Dedifferentiated amniotic fluid mesenchymal stem cell (primary cell): ENCODE data around the gene SMIM32.

Experiments used
- DNase-seq: peaks from one replicate; pipeline ENCODE4 v3.0.0-alpha.2; 2016; ENCODE audit errors: extremely low spot score

The SMIM32 gene

DNA sequence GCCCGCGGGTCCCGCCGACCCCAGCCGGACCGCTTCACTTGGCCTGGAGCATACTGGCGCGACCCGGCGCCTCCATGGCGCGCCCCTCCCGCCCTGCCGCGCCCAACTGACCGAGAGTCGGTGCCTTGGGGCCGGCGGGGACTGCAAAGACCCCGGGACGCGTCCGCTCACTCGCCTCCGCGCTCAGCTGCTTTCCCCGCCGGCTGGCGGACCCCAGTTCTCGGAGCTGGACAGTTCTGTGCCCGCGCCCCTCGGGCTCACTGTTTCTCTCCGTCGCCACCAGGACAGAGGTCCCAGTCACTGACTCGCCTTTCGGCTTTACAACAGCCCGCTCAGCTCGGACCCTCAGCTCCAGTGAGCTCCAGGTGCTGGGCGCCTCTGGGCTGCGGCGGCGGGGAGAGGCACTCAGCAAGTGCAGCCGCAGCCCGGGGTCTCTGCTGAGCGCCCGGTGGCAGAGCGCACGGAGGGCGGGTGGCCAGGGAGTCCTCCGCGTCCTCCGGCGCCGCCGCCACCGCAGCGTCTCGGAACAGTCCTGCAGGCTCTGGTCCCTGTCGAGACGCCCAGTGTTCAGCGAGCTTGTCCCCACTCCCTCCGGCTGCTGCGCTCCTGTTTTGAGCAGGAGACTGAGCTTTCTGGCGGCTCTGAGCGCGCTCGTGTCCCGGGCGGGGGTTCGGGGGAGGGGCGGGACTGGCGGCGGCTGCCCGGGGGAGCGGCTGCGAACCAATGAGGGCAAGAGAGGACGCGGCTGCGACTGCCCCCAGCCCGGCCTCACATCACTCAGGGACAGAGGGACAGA lies at the start of gene SMIM32:
Gene SMIM32 (minus strand): TSS at position 637 of the 796 bp plus-strand sequence. CDS start 638 bp downstream, outside the sequence.
- DNase-seq, result no peak

DNA sequence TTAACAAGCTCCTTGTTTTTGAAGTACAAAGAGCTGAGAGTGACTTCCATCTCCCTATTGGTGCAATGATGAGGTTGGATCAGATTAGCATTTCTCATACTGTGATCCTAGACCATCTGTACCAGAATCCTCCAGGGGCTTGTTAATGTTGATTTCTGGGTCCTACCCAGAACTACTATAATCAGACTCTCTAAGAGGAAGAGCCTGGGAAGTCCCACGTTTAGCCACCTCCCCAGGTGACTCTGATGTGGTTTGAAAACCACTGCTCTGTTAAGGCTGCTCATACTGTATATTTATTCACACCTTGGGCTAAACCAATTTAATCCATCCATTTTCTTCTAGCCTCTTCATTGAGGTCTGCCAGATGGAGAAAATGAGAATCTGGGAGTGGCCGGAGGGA lies 49.6 kb upstream of the SMIM32 start:
- DNase-seq, result no peak

DNA sequence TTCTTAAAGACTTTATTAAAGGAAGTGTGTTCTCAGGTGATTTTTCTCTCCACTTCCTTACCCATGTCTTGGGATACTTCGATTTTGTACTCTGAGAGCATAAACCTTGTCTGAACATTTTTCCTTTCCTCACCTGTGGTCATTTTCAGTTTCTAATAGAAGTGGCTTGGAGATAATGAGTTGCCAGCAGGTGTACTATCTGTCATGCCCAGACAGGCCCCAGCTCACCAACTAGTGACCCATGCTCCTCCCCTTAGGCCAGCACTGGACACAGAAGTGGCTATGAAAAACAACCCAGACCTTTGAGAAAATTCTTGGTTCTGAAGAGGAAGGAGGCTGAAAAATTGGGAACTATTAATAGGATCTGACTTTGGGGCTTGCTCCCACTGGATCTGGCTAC lies 49.2 kb upstream of the SMIM32 start:
- DNase-seq, result no peak

DNA sequence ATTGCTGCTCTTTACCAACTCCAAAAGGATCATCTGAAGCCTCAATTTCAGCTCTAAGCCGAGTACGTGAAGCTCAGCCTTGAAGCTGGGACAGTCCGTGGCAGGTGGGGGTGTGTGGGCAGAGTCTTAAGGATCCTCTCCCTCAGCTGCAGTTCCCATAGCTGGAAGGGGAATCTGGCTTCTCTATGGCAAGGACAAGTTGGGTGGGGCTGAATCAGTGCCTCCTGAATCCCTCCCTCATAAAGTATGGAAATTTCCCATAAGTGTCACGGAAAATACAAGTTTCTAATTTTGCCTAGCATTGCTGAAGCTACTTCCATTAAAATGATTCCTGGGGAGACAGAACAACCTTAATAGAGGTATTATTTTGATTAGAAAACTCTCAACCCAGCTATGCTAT lies 47.9 kb upstream of the SMIM32 start:
- no peak for DNase-seq

DNA sequence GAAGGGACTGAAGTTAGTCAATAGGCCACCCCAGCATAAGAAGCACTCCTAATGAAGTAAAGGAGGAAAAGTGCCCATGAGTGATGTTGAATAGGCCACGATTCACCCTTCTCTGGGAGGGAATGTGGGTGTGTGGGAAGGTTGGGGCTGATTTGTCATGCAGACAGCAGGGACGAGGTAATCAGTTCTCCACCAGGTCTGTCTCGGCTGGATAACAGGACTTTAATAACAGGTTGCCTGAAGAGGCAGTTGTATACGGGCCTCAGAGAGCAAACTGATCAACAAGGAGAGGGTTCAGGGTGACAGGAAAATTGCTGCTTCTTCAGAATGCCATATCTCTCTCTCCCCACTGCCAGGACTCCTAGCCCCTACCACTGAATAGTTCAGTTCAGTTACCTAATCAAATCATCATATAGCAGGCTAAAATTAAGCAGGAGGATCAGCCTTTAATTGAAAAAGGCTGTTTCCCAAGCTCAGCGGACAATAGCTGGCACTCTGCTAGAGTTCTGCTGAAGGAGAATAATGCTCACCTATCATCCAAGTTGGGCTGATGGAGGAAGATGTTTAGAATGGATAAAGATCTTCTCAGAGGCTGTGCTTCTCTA lies 43.6 kb upstream of the SMIM32 start:
- no peak for DNase-seq

DNA sequence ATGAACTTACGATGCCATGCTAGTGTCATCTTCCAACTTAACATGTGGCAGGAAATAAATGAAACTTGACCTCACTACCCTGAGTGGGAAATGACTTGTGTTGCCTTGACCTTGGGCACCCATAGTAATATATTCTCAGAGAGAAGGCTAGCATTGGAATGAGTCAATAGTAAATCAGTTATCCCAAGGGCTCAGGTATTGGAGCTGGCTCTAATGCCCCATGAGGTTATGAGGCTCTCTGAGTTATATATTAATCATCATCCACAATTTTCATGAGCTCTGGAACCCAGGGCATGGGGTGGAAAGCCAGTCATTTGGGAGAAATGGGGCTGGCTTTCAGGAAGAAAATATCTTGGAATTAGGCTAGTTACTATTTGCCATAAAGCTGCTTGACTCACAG lies 42.4 kb upstream of the SMIM32 start:
- DNase-seq, result no peak

- DNase-seq, result no peak
Measured at GRCh38 chr5:136232316-136232715, 39.4 kb upstream of the SMIM32 start.

DNA sequence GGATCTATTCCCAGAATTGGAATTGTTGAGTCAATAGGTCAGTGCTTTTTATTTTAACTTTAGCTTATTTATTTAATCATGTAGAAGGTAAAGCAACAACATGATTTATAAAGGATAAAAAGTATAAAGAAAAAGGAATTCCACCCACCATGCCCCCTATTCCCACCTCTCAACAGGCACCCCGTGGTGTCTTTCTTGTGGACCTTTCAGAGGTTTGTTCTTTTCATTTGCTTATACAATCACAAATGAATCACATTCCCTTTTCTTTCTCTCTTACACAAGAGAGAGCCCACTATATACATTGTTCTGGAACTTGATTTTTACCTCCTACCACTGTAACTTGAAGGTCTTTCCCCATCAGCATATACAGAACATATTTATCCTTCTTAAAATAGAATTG lies 37.2 kb upstream of the SMIM32 start:
- DNase-seq, result no peak

DNA sequence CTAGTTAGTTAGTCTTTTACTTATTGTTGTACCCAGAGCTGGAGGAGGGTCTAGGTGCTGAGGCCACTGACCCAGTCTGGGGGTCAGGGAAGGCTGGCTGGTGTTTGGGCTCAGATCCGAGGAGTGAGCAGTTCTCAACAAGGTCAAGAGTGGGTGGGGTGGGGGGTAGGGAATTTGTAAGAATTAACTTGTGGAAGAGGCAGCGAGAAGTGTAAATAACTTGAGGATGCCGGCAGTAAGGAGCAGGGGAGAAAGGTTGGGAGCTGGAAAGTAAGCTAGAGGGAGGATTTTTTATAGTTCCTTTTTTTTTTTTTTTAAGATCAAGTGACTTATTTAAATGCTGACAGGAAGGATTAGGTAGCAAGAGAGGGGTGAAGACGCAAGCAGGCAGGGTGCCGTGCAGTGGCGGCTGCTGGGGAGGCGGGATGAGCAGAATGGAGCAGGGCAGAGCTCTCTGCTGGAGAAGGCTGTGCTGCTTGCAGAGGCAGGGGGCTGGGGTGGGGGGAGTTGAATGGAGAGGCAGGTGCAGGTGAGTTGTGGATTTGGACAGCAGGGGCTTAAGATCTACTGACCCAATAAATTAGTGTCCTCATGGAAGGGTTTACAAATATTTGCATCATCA lies 35.3 kb upstream of the SMIM32 start:
- DNase-seq, result no peak

- DNase-seq, result no peak
Measured at GRCh38 chr5:136226401-136226800, 33.4 kb upstream of the SMIM32 start.

GRCh38 chr5:136225796-136226195 lies 32.8 kb upstream of the SMIM32 start:
- DNase-seq, result no peak

GRCh38 chr5:136222580-136223235 lies 29.7 kb upstream of the SMIM32 start:
- DNase-seq, result no peak

- DNase-seq, result no peak
Measured at GRCh38 chr5:136221340-136221739, 28.4 kb upstream of the SMIM32 start.

DNA sequence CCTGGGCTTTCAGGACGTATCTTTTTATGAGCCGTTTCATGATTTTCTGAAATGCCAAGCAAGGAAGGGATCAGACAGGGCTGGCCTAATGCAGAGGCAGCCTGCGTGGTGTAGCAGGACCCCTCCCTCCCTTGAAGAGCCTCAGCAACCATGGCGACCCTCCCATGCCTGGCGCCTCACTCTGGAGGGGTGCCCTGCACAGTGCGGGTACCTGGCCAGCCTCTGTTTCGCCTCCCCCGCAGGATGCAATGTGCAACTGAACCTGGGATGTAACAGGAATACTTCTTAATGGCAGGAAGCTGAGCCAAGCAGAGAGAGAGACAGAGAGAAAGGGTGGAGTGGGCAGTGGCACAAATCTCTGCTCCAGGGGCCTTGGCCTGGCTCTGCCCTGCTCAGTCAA lies 23.3 kb upstream of the SMIM32 start:
- no peak for DNase-seq

GRCh38 chr5:136215812-136216211 lies 22.9 kb upstream of the SMIM32 start:
- no peak for DNase-seq

DNA sequence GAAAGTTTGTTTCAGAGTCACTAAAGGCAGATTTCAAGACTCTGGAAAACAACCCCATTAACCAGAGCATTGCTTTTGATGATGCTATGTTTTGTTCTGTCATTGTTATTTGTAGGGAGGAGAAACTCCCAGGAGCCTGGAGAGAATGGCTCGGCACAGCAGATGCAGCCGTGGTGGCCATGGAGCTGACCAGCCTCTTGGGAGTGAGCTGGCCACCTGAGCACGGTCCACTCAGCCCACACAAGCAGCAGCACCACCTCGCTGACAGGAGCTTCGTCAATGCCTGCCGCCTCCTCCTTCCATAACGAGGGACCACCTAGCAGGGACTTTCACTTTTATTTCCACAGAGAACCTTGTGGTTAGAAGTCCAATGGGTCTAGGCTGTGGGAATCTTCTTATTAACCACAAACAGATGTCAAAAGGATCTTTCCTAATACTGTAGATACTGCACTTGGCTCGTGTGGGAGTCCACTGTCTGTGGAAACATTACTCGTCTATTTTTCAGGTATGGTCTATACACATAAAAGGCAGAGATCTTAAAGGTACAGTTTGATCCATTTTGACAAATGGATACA lies 21.0 kb upstream of the SMIM32 start:
- DNase-seq, result no peak

- peak; percentile 19 for DNase-seq
Measured at GRCh38 chr5:136212252-136212721, 19.3 kb upstream of the SMIM32 start.

DNA sequence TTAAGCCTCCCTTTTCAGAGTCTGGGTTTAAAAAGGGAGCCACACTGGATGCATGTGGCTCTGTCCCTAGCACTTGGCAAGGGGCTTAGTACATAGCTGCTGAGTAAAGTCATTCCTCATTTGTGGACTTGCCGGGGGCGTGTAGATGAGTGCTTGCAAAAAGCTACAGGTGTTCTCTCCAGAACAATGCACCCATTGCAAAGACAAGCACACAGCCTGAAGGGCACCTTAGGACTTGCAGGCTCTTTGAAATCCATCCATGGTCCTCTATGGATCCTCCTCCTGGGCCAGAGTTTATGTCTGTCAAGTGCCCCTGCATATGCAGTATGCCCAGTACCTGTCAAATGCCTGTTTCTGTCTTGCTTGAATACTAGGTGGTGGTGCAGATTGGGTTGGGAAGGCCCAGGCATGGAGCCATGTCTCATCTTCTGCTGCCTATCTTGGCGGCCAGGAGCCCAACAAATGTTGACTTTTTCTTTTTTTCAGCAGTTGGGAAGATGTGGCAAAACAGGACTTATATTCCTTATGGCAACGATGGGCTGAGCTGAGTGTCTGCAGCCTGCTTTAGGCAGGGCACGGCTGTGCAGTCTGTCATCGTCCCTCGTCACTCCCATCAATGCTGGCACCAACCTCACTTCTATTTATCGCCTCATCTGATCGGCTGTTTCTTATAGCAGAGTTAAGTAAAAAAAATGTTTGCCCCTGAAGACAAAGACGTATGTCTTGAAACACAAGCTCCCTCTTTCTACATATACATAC lies 18.5 kb upstream of the SMIM32 start:
- DNase-seq, result no peak

GRCh38 chr5:136210259-136210658 lies 17.3 kb upstream of the SMIM32 start:
- DNase-seq, result no peak

DNA sequence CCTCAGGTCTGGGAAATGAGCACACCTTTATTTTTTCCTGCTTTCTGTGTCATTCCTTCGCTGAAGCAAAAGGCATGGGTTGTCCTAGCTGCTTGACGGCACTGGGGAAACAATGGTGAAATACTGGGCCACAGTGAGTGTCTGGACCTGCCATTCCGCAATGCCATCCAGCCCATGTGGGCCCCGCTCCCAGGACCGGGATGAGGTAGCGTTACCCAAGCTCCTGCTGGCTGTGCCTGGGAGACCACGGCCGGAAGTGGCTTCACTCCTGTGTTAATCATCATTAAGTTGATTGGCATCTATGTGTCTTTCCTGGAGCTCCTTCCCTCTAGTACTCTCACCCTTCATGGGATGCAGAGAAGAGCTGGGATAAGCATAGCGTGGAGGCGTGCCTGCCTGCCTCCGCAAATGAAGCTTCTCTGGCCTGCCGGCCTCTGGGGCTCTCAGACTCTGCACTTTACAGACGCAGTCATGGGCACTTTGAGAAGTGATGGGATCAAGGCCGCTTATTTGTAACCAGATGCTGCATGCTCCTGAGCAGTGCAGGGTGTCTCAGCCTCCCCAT lies 16.5 kb upstream of the SMIM32 start:
- no peak for DNase-seq

DNA sequence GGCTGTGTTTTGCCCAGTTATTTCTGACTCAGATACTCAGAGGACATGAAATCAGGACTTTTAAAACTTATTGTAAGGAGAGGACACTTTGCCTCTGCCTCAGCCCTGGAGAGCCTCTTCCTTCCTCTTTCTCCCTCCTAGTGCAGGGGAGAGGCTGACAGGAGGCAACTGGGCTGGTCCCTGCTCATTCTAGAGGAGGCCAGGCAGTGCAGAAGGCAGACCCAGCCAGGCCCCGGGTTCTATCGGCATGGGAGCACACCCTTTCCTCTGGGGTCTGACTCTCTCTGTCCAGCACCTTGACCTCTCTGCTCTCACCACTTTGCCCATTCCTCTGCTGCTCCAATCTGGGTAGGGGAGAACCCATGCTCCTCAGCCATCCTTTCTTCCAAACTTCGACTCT lies 16.0 kb upstream of the SMIM32 start:
- no peak for DNase-seq
